Sigmoid colon (tissue), 7 donors: ENCODE data around the gene AMACR. TPM values are rescaled to one million over a fixed set of nuclear protein-coding genes. Genes with fewer than 3 reads are reported as not detected.

Experiments
- DNase-seq: peaks from one replicate; pipeline ENCODE4 v3.0.0-alpha.2; 2019
- H3K27ac ChIP-seq, 4 donors: fragments of 200-600 bp; sonication (generic); one replicate each; pipeline ENCODE4 v1.5.1; 2016 to 2019; ENCODE audit warnings: mild to moderate bottlenecking in 1 of 4
- H3K27me3 ChIP-seq, 3 donors: fragments of 200-600 bp; sonication (generic); one replicate each; pipeline ENCODE4 v1.5.1; 2019; ENCODE audit warnings: mild to moderate bottlenecking in 1 of 3
- H3K36me3 ChIP-seq, 4 donors: fragments of 200-600 bp; sonication (generic); one replicate each; pipeline ENCODE4 v1.5.1; 2016 to 2019
- H3K4me1 ChIP-seq, 4 donors: fragments of 200-600 bp; sonication (generic); one replicate each; pipeline ENCODE4 v1.5.1; 2017 to 2019
- H3K4me3 ChIP-seq, 4 donors: fragments of 200-600 bp; sonication (generic); one replicate each; pipeline ENCODE4 v1.5.1; 2017 to 2019; ENCODE audit warnings: mild to moderate bottlenecking in 2 of 4, moderate library complexity in 1 of 4
- H3K9me3 ChIP-seq, 4 donors: fragments of 200-600 bp in 3 of 4; sonication (generic) in 3 of 4; one replicate each; pipeline versions ENCODE4 v1.5.1 to v1.6.1; 2013 to 2019
- CTCF ChIP-seq, 4 experiments: fragments of 450-650 bp in 3 of 4; fragments of 200-600 bp in 1 of 4; IDR thresholded peaks; one replicate each; pipeline ENCODE4 v1.5.1; 2016 to 2019; ENCODE audit warnings: antibody characterized with exemption in 4 of 4, mild to moderate bottlenecking in 3 of 4, moderate library complexity in 2 of 4
- EP300 ChIP-seq, 4 donors: sonication (generic); formaldehyde crosslinking; IDR thresholded peaks; one replicate each; pipeline ENCODE4 v1.6.1; 2017; ENCODE audit warnings: antibody characterized with exemption in 4 of 4
- POLR2A ChIP-seq, 2 donors: fragments of 450-650 bp; IDR thresholded peaks; one replicate each; pipeline ENCODE4 v1.6.1; 2016; ENCODE audit warnings: antibody characterized with exemption in 2 of 2, mild to moderate bottlenecking in 2 of 2, moderate library complexity in 2 of 2
- POLR2AphosphoS5 ChIP-seq, 4 donors: sonication (generic); formaldehyde crosslinking; IDR thresholded peaks; one replicate each; pipeline ENCODE4 v1.6.1; 2017; ENCODE audit warnings: antibody characterized with exemption in 4 of 4
- WGBS, 2 donors: extraction: QIAGEN DNeasy Blood & Tissue Kit; methylation state at CpG; one replicate each; pipeline ENCODE4 v1.1.7; 2013; 5-methylcytosine and 5-hydroxymethylcytosine counted together
- intact Hi-C: fragments of 100-400 bp; cut with DNase I; formaldehyde crosslinking; loops from one replicate; pipeline ENCODE4 v1.15.1; 2023
- polyA plus RNA-seq, 3 donors: library from polyadenylated mRNA; stranded (reverse); fragments of 200-250 nt; gene quantifications; one replicate each; pipeline ENCODE4 v1.2.3, GENCODE V29; 2013
- total RNA-seq, 4 donors: library from RNA; depleted of rRNA; stranded (reverse); fragments of >200 nt; gene quantifications; one replicate each; pipeline ENCODE4 v1.1.0, GENCODE V29; 2016
- donor health status: healthy with polysubstance abuse.
- donor health status: Bipolar disorder and iron deficiency.
- donor health status: healthy.

AMACR gene
- total and polyA plus RNA-seq, 7 donors, result 5.3 to 106 (median 11.4) TPM

- TF ChIP-seq EP300 (IDR thresholded peaks at IDR 0.05) (no peak), POLR2A (IDR thresholded peaks at IDR 0.05) (no peak), POLR2AphosphoS5 (IDR thresholded peaks at IDR 0.05) (no peak), CTCF (IDR thresholded peaks at IDR 0.05) (no peak)
- H3K4me3 ChIP-seq, result no peak overlapping the region
- DNase-seq, result no peak
- H3K36me3 ChIP-seq, result no peaks in the 10 kb centered on the region
- H3K27ac ChIP-seq, result peak overlapping the region in 2 of 4 donors; percentile 14 to 15
- no peaks in the 10 kb centered on the region for H3K27me3 ChIP-seq
- 71 to 76% methylated on average over 1 of the region's 1 CpG for WGBS, 2 donors
- H3K4me1 ChIP-seq, result peaks cover 0 to 34% (median 19%) of the 10 kb centered on the region in 4 donors
- no peaks in the 10 kb centered on the region for H3K9me3 ChIP-seq
- intact Hi-C loops, result no loop called here
Observed at GRCh38 chr5:33976307-33976706, 31.5 kb downstream of the AMACR start.

- Histone ChIP-seq H3K4me1 (peaks cover 0 to 34% (median 19%) of the 10 kb centered on the region in 4 donors), H3K9me3 (no peaks in the 10 kb centered on the region), H3K4me3 (no peak overlapping the region), H3K27ac (peak overlapping the region in 2 of 4 donors; percentile 14 to 15), H3K36me3 (no peaks in the 10 kb centered on the region), H3K27me3 (no peaks in the 10 kb centered on the region)
- DNase-seq, result no peak
- TF ChIP-seq POLR2AphosphoS5 (IDR thresholded peaks at IDR 0.05) (peak in 2 of 4 donors; percentile 14 to 21), POLR2A (IDR thresholded peaks at IDR 0.05) (no peak)
- WGBS, 2 donors, result 52 to 64% methylated on average over 5 of the region's 5 CpGs
- intact Hi-C loops, result no loop called here
Observed at GRCh38 chr5:33975852-33976251, 32.0 kb downstream of the AMACR start.

- intact Hi-C loops, result no loop called here
- Histone ChIP-seq H3K4me1 (peaks cover 0 to 34% (median 19%) of the 10 kb centered on the region in 4 donors), H3K9me3 (no peaks in the 10 kb centered on the region), H3K36me3 (no peaks in the 10 kb centered on the region), H3K27ac (no peak overlapping the region), H3K27me3 (no peaks in the 10 kb centered on the region), H3K4me3 (no peak overlapping the region)
- DNase-seq, result no peak
- TF ChIP-seq POLR2A (IDR thresholded peaks at IDR 0.05), result no peak
- TF ChIP-seq POLR2AphosphoS5 (IDR thresholded peaks at IDR 0.05), result no peak
- no peak for TF ChIP-seq CTCF (IDR thresholded peaks at IDR 0.05)
- WGBS, 2 donors, result 64 to 83% methylated on average over 2 of the region's 2 CpGs
Observed at GRCh38 chr5:33973271-33973670, 34.6 kb downstream of the AMACR start.

- no peak for TF ChIP-seq POLR2AphosphoS5 (IDR thresholded peaks at IDR 0.05)
- peak in 3 of 4 experiments; percentile 21 to 60 (median 45) for TF ChIP-seq CTCF (IDR thresholded peaks at IDR 0.05)
- Histone ChIP-seq H3K36me3 (no peaks in the 10 kb centered on the region), H3K27me3 (no peaks in the 10 kb centered on the region), H3K4me3 (no peak overlapping the region), H3K9me3 (no peaks in the 10 kb centered on the region), H3K4me1 (peaks cover 0 to 8% (median 0%) of the 10 kb centered on the region in 4 donors), H3K27ac (no peak overlapping the region)
- intact Hi-C loops, result no loop called here
- no peak for DNase-seq
- WGBS, 2 donors, result 48 to 56% methylated on average over 10 of the region's 10 CpGs
Observed at GRCh38 chr5:33969572-33970452, 38.0 kb downstream of the AMACR start.

- Histone ChIP-seq H3K4me1 (no peaks in the 10 kb centered on the region), H3K27me3 (no peaks in the 10 kb centered on the region), H3K4me3 (no peak overlapping the region), H3K27ac (no peak overlapping the region), H3K9me3 (no peaks in the 10 kb centered on the region), H3K36me3 (no peaks in the 10 kb centered on the region)
- DNase-seq, result no peak
- intact Hi-C loops, result no loop called here
- WGBS, 2 donors, result 23 to 67% methylated on average over 3 of the region's 3 CpGs
- TF ChIP-seq CTCF (IDR thresholded peaks at IDR 0.05) (no peak), EP300 (IDR thresholded peaks at IDR 0.05) (no peak), POLR2AphosphoS5 (IDR thresholded peaks at IDR 0.05) (no peak), POLR2A (IDR thresholded peaks at IDR 0.05) (no peak)
Observed at GRCh38 chr5:33968211-33969005, 39.4 kb downstream of the AMACR start.
